Breast epithelium (tissue), 3 donors: Measurements from ENCODE around the gene TCERG1L.

Experiments used
- POLR2A ChIP-seq: fragments of 450-650 bp; IDR thresholded peaks from one replicate; pipeline ENCODE4 v1.6.1; 2016; ENCODE audit warnings: antibody characterized with exemption, mild to moderate bottlenecking, moderate library complexity
- TF ChIP-seq, protein P1 (sequence below), 3 donors: fragments of 450-650 bp; IDR thresholded peaks; one replicate each; pipeline ENCODE4 v1.5.1; 2016 to 2017; ENCODE audit warnings: antibody characterized with exemption in 3 of 3, mild to moderate bottlenecking in 3 of 3, moderate library complexity in 3 of 3

DNA sequence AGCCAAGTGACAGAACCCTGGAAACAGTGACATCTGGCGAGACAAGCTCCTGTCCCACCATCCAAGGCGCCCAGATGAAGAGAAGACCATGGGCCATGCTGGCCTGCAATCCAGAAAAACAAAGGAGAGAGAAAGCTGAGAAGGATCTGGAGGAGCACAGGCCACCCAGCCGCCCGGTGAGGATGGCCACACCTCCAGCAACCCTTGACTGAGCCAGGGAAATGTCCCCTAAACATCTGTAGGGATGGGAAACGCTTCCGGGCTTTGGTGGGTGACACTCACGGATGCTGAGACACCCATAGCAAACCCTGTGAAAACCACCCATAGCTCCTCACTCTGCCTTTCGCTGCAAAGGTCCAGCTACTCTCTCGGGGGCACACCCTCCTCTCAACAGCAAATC lies 32.0 kb downstream of the TCERG1L start:
- TF ChIP-seq, protein P1, sequence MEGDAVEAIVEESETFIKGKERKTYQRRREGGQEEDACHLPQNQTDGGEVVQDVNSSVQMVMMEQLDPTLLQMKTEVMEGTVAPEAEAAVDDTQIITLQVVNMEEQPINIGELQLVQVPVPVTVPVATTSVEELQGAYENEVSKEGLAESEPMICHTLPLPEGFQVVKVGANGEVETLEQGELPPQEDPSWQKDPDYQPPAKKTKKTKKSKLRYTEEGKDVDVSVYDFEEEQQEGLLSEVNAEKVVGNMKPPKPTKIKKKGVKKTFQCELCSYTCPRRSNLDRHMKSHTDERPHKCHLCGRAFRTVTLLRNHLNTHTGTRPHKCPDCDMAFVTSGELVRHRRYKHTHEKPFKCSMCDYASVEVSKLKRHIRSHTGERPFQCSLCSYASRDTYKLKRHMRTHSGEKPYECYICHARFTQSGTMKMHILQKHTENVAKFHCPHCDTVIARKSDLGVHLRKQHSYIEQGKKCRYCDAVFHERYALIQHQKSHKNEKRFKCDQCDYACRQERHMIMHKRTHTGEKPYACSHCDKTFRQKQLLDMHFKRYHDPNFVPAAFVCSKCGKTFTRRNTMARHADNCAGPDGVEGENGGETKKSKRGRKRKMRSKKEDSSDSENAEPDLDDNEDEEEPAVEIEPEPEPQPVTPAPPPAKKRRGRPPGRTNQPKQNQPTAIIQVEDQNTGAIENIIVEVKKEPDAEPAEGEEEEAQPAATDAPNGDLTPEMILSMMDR (IDR thresholded peaks at IDR 0.05) = no peak
- TF ChIP-seq POLR2A = no peak
